AG04450 (cell line): ENCODE measurements around the gene KIDINS220. TPM values are rescaled to one million over a fixed set of nuclear protein-coding genes. Genes with fewer than 3 reads are reported as not detected.

Source experiments
- CTCF ChIA-PET: fragments of 300-600, 350-600 bp; formaldehyde crosslinking; extraction: SDS; loops from one replicate; lab custom pipeline; 2022; ENCODE audit warnings: antibody characterized with exemption, inconsistent platforms; lab: Charles Lee
- POLR2A ChIA-PET: fragments of 350-600 bp; formaldehyde crosslinking; extraction: SDS; loops from one replicate; lab custom pipeline; 2021; ENCODE audit warnings: antibody characterized with exemption, inconsistent platforms; lab: Yijun Ruan, JAX
- DNase-seq: peaks from one replicate; pipeline ENCODE4 v3.0.0-alpha.2; 2011; ENCODE audit warnings: low read depth, low spot score
- H3K27ac ChIP-seq: one replicate; pipeline ENCODE4 v1.5.1; 2012; ENCODE audit warnings: low read depth, low read length, control low read depth
- H3K27me3 ChIP-seq: one replicate; pipeline ENCODE4 v1.6.0; 2012; ENCODE audit warnings: low read length; ENCODE audit not compliant: control insufficient read depth, insufficient read depth
- H3K4me3 ChIP-seq: 2 replicates; pipeline ENCODE4 v1.5.1; 2011; ENCODE audit warnings: mild to moderate bottlenecking, low read depth, low read length, control low read depth
- H3K9me3 ChIP-seq: 2 replicates; pipeline ENCODE4 v1.5.1; 2012; ENCODE audit warnings: low read length; ENCODE audit not compliant: control insufficient read depth, insufficient read depth
- polyA plus RNA-seq: library from polyadenylated mRNA; depleted of rRNA; stranded (reverse); fragments of >200 nt; gene quantifications from 2 replicates; pipeline ENCODE4 v1.2.3, GENCODE V29; 2011
- TF ChIP-seq, protein P1 (sequence below): IDR thresholded peaks from 2 replicates; pipeline ENCODE4 v1.5.1; 2011; ENCODE audit warnings: low read depth, low read length, control low read depth, inconsistent platforms

Gene KIDINS220
- polyA plus RNA-seq, 1 experiment = 64.7 TPM

DNA sequence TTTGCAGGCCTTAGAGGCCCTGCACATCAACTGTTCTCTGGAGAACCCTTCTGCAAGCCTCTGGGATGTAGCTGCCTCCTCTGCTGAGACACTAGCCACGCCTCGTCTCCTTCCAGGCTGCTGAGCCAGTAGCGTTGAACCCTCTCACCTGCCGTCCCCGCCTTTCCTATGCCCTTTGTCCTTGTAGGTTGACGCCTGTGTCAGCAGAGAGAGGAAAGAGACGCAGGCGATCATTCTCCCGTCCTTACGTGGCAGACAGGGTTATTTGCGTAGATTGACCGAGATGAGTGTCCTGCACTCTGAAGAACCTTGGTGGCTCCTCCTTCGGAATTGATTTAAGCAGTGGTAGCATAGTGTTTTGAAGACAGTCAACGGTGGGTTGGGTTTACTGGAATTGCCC is 127.8 kb downstream of the KIDINS220 start:
- H3K9me3 ChIP-seq = no peaks in the 10 kb centered on the region
- H3K27me3 ChIP-seq = no peaks in the 10 kb centered on the region
- no peak for DNase-seq
- TF ChIP-seq, protein P1, sequence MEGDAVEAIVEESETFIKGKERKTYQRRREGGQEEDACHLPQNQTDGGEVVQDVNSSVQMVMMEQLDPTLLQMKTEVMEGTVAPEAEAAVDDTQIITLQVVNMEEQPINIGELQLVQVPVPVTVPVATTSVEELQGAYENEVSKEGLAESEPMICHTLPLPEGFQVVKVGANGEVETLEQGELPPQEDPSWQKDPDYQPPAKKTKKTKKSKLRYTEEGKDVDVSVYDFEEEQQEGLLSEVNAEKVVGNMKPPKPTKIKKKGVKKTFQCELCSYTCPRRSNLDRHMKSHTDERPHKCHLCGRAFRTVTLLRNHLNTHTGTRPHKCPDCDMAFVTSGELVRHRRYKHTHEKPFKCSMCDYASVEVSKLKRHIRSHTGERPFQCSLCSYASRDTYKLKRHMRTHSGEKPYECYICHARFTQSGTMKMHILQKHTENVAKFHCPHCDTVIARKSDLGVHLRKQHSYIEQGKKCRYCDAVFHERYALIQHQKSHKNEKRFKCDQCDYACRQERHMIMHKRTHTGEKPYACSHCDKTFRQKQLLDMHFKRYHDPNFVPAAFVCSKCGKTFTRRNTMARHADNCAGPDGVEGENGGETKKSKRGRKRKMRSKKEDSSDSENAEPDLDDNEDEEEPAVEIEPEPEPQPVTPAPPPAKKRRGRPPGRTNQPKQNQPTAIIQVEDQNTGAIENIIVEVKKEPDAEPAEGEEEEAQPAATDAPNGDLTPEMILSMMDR = no peak
- H3K4me3 ChIP-seq = no peak overlapping the region
- no peak overlapping the region for H3K27ac ChIP-seq
- POLR2A ChIA-PET = no interaction called here
- CTCF ChIA-PET = no interaction called here

DNA sequence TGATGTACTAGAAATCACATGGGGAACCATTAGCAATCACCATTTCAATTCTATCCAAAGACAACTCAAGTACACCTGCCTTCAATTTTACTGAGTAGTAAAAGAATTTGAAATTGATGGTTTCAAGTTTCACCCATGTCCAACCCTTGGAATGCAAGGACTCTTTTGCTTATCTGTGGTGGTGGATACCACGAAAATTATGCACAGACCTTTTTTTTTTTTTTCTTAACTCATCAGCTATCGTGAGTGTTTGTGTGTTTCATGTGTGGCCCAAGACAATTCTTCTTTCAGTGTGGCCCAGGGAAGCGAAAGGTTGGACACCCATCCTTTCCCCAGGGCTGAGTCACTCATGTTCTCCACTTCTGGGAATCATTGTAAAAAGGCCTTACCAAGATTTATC is 132.5 kb downstream of the KIDINS220 start:
- Histone ChIP-seq H3K4me3 (no peak overlapping the region), H3K27ac (no peak overlapping the region), H3K27me3 (no peaks in the 10 kb centered on the region), H3K9me3 (no peaks in the 10 kb centered on the region)
- CTCF ChIA-PET = interaction anchor here (0.6 kb wide), 1 partner anchor 44 kb away, joined by 3 read pairs; no protein-coding TSS in a partner anchor
- POLR2A ChIA-PET = no interaction called here
- TF ChIP-seq, protein P1 = no peak
- DNase-seq = no peak

DNA sequence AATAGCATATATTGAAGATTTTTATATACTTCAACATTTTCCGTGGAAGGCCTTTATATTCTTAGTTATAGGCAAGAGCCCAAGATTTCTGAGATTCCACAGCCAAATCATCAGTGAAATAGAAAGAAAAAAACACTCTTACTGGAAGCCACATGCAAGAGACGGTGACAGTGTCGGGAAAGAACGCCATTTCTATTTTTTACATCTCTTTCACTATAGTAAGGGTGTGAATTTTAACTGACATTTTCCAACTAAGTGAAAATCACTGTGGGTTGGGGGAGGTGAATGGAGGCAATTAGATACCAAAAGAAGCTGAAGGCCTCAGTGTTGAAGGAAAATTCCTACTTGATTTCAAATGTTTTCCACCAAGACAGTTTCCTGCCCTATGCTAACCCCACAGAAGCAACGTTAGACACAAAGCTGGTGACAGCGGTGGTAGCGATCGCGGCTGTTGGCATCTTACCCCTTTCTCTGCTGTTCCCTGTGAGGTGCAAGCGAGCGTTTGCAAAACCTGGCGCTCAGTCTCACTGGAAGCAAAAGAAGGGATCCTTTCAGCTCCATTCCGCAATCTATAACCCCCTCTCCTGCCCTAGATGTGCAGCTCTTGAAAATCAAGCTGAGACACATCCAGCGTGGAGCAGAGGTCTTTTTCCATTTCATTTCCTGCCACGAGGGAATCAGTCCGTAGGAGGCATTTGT is 135.6 kb downstream of the KIDINS220 start:
- CTCF ChIA-PET = interaction anchor here (0.8 to 1.7 kb wide), 2 partner anchors 9 to 10 kb away, joined by 4 to 6 read pairs; no protein-coding TSS in a partner anchor

DNA sequence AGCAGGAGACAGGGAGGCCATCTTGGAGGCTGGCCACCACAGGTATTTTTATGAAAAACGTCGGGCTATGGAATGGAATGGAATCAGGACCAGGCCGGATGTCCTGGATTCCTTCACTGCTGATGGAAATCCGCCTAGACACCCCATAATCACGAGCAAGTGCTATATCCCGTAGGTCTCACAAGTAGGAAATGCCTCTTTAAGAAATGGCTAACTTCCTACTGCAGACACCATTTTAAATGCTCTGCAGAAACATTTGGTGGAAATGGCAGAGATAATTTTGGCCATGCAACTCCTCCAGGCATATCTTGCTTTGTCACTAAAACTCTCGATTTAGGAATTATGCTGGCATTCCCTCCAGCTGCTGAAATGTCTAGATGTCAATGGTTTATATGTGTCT is 137.6 kb downstream of the KIDINS220 start:
- Histone ChIP-seq H3K9me3 (no peaks in the 10 kb centered on the region), H3K27me3 (no peaks in the 10 kb centered on the region), H3K4me3 (no peak overlapping the region), H3K27ac (no peak overlapping the region)
- no peak for DNase-seq
- ChIA-PET CTCF (interaction anchor here (0.6 kb wide), 2 partner anchors 24 to 390 kb away, joined by 3 read pairs; no protein-coding TSS in a partner anchor), POLR2A (no interaction called here)
- TF ChIP-seq, protein P1 = no peak

More for the DNA sequence above, 135.6 kb downstream of the KIDINS220 start:
- Histone ChIP-seq H3K27me3 (no peaks in the 10 kb centered on the region), H3K27ac (no peak overlapping the region), H3K9me3 (no peaks in the 10 kb centered on the region), H3K4me3 (no peak overlapping the region)
- POLR2A ChIA-PET = no interaction called here
- DNase-seq = no peak
- TF ChIP-seq, protein P1 = no peak

DNA sequence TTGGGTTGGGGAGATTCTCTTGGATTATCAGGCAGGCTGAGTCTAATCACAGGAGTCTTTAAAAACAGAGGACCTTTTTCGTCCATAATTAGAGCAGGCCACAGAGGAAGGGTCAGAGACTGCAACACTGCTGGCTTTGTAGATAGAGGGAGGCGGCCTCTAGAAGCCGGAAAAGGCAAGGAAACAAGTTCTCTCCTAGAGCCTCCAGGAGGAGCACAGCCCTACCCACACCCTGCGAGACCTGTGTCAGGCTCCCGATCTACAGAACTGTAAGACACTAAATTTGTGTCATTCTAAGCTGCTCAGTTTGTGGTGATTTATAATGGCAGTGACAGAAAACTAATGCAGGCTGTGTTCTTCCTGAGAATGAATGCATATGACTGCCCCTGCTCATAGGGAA is 140.2 kb downstream of the KIDINS220 start:
- DNase-seq = no peak
- TF ChIP-seq, protein P1 = no peak
- no peak overlapping the region for H3K4me3 ChIP-seq
- ChIA-PET CTCF (interaction anchor here (1.5 kb wide), 1 partner anchor 67 kb away, joined by 3 read pairs; no protein-coding TSS in a partner anchor), POLR2A (no interaction called here)
- H3K9me3 ChIP-seq = no peaks in the 10 kb centered on the region
- H3K27me3 ChIP-seq = no peaks in the 10 kb centered on the region
- no peak overlapping the region for H3K27ac ChIP-seq
